Thyroid gland (tissue), 4 donors: Measurements from ENCODE around the gene GPR162.

ENCODE experiments used
- POLR2A ChIP-seq, 2 donors: fragments of 450-650 bp; IDR thresholded peaks; one replicate each; pipeline ENCODE4 v1.6.1; 2017; ENCODE audit warnings: antibody characterized with exemption in 2 of 2, mild to moderate bottlenecking in 2 of 2, moderate library complexity in 1 of 2
- TF ChIP-seq, protein P1 (sequence below), 6 experiments: fragments of 200-600 bp in 3 of 6; fragments of 450-650 bp in 3 of 6; sonication (generic) in 3 of 6; IDR thresholded peaks; one replicate each; pipeline ENCODE4 v1.5.1; 2016 to 2019; ENCODE audit warnings: antibody characterized with exemption in 6 of 6, mild to moderate bottlenecking in 2 of 6, inconsistent platforms in 1 of 6, moderate library complexity in 1 of 6

DNA sequence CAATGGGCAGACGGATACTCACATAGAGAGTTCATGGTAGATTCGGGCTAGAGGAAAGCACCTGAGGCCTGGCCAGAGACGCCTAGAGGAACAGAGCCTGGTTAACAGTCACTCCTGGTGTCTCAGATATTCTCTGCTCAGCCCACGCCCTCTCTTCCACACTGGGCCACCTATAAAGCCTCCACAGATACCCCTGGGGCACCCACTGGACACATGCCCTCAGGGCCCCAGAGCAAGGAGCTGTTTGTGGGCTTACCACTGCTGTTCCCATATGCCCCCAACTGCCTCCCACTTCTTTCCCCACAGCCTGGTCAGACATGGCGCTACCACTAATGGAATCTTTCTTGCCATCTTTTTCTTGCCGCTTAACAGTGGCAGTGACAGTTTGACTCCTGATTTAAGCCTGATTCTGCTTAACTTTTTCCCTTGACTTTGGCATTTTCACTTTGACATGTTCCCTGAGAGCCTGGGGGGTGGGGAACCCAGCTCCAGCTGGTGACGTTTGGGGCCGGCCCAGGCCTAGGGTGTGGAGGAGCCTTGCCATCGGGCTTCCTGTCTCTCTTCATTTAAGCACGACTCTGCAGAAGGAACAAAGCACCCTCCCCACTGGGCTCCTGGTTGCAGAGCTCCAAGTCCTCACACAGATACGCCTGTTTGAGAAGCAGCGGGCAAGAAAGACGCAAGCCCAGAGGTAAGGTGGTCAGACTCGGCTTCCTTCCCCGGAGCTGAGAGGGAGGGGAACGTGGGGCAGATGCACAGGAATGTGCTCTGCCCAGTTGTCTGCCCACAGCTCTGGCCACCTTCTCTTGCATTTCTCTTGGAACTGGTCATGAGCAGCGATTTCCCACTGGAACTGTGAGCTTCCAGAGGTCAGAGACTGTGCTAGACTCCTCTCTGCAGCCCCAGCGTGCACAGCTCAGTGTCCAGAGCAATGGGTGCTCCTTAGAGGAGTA, 32.4 kb upstream of the GPR162 start, which contains the start of gene CD4:
- TF ChIP-seq POLR2A (IDR thresholded peaks at IDR 0.05), result no peak
- TF ChIP-seq, protein P1, sequence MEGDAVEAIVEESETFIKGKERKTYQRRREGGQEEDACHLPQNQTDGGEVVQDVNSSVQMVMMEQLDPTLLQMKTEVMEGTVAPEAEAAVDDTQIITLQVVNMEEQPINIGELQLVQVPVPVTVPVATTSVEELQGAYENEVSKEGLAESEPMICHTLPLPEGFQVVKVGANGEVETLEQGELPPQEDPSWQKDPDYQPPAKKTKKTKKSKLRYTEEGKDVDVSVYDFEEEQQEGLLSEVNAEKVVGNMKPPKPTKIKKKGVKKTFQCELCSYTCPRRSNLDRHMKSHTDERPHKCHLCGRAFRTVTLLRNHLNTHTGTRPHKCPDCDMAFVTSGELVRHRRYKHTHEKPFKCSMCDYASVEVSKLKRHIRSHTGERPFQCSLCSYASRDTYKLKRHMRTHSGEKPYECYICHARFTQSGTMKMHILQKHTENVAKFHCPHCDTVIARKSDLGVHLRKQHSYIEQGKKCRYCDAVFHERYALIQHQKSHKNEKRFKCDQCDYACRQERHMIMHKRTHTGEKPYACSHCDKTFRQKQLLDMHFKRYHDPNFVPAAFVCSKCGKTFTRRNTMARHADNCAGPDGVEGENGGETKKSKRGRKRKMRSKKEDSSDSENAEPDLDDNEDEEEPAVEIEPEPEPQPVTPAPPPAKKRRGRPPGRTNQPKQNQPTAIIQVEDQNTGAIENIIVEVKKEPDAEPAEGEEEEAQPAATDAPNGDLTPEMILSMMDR (IDR thresholded peaks at IDR 0.05), result no peak
